ENCODE results near the gene CDH23.

Gene CDH23

DNA sequence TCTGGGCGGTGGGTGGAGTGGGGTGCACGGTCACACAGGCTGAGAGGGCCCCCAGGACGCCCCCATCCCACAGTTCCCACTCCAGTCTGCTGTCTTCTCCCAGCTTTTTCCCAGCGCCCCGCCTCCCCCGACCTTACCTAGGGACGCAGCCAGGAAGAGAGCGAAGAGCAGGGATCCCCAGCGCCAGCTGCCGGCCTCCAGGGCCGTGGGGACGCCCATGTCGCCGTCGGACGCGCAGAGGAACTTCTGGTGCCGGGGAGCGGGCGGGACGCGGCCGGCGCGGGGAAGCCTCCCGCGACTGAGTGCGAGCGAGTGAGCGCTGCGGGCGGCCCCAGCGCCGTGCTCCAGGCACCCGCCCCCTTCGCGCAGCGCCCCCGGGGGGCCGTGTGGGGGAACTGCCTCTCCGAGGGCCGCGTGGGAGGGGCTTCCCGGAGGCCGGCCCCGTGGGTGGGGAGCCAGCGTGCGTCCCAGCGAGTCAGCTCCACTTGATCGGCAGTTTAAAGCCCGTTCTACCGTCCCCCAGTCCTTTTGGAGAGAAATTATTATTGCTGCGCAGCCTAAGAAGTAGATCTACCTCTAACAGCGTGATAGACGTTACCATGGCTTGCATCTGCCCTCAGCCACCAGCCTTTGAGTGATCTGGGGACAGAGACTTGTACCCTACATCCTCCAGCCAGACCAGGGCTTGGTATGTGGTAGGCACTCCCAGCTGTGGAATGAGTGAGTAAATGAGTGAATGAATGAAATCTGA is 376.7 kb downstream of the CDH23 start, which contains the start of gene VSIR:
VSIR (minus strand) TSS at position 300 of the 751 bp plus-strand sequence; CDS start at position 219, 81 bp downstream.
- TF ChIP-seq, protein P1, sequence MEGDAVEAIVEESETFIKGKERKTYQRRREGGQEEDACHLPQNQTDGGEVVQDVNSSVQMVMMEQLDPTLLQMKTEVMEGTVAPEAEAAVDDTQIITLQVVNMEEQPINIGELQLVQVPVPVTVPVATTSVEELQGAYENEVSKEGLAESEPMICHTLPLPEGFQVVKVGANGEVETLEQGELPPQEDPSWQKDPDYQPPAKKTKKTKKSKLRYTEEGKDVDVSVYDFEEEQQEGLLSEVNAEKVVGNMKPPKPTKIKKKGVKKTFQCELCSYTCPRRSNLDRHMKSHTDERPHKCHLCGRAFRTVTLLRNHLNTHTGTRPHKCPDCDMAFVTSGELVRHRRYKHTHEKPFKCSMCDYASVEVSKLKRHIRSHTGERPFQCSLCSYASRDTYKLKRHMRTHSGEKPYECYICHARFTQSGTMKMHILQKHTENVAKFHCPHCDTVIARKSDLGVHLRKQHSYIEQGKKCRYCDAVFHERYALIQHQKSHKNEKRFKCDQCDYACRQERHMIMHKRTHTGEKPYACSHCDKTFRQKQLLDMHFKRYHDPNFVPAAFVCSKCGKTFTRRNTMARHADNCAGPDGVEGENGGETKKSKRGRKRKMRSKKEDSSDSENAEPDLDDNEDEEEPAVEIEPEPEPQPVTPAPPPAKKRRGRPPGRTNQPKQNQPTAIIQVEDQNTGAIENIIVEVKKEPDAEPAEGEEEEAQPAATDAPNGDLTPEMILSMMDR (IDR thresholded peaks at IDR 0.05), result peak; percentile 87
- no peak within 1 kb of the TSS for H3K9ac ChIP-seq
- peak within 1 kb of the TSS; percentile 73 for H3K4me2 ChIP-seq (ENCODE audit: low read length)
- H3K9me3 ChIP-seq (ENCODE audit: control insufficient read depth, low read length), result no peaks in the 10 kb centered on the region
- H2AFZ ChIP-seq, result peak within 1 kb of the TSS; percentile 45
- no peaks in the 10 kb centered on the region for H3K36me3 ChIP-seq (ENCODE audit: control insufficient read depth, insufficient read depth, low read length)
- H3K27ac ChIP-seq, result peak within 1 kb of the TSS; percentile 56
- peaks cover 5% of the 10 kb centered on the region for H3K79me2 ChIP-seq
- H3K4me3 ChIP-seq (ENCODE audit: low read depth, low read length), result peak within 1 kb of the TSS; percentile 54
- peaks cover 3% of the 10 kb centered on the region for H3K4me1 ChIP-seq
- no peaks in the 10 kb centered on the region for H3K27me3 ChIP-seq (ENCODE audit: control insufficient read depth, insufficient read depth, low read length)

DNA sequence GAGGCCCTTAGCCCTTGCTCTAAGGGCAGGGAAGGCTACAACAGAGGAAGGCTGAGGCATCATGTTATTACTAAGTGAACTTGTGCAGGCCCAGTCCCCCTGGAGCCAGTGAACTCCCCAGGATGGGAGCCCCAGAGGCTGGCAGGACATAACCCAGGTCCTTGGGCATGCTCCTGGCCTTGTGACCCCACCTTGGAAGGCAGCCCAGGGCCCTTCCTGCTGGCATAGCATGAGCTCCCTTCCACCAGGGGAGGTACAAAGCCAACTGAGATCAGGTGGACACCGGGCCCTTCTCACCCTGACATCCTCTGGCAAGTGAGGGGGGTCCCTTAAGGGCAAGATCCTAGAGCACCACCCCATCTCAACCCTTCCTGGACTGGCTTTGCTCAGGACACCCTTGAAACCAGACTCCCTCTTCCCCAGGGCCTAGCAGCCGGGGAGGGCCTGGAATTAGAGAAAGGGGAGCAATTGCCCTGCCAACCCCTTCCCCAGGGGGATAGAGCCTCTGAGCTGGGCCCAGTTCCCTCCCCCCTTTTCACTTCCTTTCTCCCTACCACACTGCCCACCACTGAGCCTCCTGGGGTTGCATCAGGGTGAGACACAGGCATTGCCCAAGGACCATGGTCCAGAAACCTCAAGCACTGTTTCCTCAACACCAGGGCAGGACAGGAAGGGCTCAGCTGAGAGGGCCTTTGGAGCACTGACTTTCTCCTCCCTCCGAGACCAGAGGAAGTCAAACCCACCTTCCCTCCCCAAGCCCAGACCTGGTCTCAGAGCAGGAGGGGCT is 378.4 kb downstream of the CDH23 start:
- H3K9me3 ChIP-seq (ENCODE audit: control insufficient read depth, low read length), result no peaks in the 10 kb centered on the region
- H3K27ac ChIP-seq, result no peak overlapping the region
- TF ChIP-seq, protein P1 (IDR thresholded peaks at IDR 0.05), result no peak
- no peak overlapping the region for H2AFZ ChIP-seq
- H3K4me2 ChIP-seq (ENCODE audit: low read length), result no peak overlapping the region
- no peak overlapping the region for H3K9ac ChIP-seq
- no peak overlapping the region for H3K4me3 ChIP-seq (ENCODE audit: low read depth, low read length)
- H3K79me2 ChIP-seq, result peaks cover 5% of the 10 kb centered on the region
- no peaks in the 10 kb centered on the region for H3K27me3 ChIP-seq (ENCODE audit: control insufficient read depth, insufficient read depth, low read length)
- H3K4me1 ChIP-seq, result peaks cover 3% of the 10 kb centered on the region
- no peaks in the 10 kb centered on the region for H3K36me3 ChIP-seq (ENCODE audit: control insufficient read depth, insufficient read depth, low read length)

DNA sequence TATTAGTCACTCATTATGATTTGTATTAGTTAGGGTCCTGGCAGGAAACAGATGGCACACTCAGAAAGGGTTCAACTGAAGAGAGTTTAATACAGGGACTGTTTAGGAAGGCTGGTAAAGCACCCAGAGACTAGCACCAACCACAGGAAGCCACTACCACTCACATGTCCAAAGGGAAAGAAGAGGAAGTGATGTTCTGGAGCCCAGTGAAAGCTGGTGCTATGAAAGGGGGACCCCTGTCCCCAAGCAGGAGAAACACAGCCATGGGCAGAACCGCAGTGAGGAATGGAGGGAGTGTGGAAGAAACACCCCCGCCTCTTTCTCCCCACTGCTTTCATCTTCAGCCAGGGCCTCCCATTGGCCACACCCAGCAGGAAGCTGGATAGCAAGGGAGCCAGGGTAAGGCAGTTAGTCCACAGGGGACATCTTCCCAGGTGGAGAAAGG is 379.8 kb downstream of the CDH23 start:
- no peak overlapping the region for H3K27ac ChIP-seq
- H3K4me3 ChIP-seq (ENCODE audit: low read depth, low read length), result no peak overlapping the region
- no peak overlapping the region for H2AFZ ChIP-seq
- H3K4me2 ChIP-seq (ENCODE audit: low read length), result no peak overlapping the region
- no peaks in the 10 kb centered on the region for H3K36me3 ChIP-seq (ENCODE audit: control insufficient read depth, insufficient read depth, low read length)
- TF ChIP-seq, protein P1 (IDR thresholded peaks at IDR 0.05), result no peak
- peaks cover 5% of the 10 kb centered on the region for H3K79me2 ChIP-seq
- H3K4me1 ChIP-seq, result peaks cover 3% of the 10 kb centered on the region
- H3K9ac ChIP-seq, result no peak overlapping the region
- no peaks in the 10 kb centered on the region for H3K9me3 ChIP-seq (ENCODE audit: control insufficient read depth, low read length)
- H3K27me3 ChIP-seq (ENCODE audit: control insufficient read depth, insufficient read depth, low read length), result no peaks in the 10 kb centered on the region

DNA sequence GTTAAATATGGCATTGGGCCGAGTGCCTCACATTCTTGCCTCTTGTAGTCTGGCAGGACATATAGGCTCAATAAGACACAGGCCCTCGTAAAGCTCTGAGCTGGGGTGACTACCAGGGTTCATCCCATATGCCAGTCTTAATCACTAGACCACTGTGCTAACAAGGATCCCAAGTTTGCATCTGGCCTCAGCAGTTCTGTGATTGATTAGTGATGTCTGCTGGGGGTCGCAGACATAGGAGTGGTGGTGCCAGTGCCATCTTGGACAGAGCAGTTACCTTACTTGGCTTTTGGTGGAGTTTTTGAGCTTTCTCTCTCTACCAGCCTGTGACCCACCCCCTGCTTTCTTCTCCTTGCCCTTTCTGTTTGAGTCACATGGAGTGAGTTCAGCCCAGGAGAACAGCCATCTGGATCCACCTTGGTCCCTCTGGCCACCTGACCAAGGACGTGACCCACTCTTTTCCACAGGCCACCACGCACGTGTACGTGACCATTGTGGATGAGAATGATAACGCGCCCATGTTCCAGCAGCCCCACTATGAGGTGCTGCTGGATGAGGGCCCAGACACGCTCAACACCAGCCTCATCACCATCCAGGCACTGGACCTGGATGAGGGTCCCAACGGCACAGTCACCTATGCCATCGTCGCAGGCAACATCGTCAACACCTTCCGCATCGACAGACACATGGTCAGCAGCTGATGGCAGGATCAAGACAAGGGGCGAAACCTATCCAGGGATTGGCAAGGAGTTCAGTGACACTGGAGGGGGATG is 380.7 kb downstream of the CDH23 start:
- TF ChIP-seq, protein P1 (IDR thresholded peaks at IDR 0.05), result no peak
- H3K9me3 ChIP-seq (ENCODE audit: control insufficient read depth, low read length), result no peaks in the 10 kb centered on the region
- H3K4me1 ChIP-seq, result peaks cover 3% of the 10 kb centered on the region

More for the DNA sequence above, 380.7 kb downstream of the CDH23 start:
- H3K27ac ChIP-seq, result no peak overlapping the region
- no peak overlapping the region for H2AFZ ChIP-seq
- no peaks in the 10 kb centered on the region for H3K27me3 ChIP-seq (ENCODE audit: control insufficient read depth, insufficient read depth, low read length)
- H3K79me2 ChIP-seq, result peaks cover 5% of the 10 kb centered on the region
- no peaks in the 10 kb centered on the region for H3K36me3 ChIP-seq (ENCODE audit: control insufficient read depth, insufficient read depth, low read length)
- no peak overlapping the region for H3K9ac ChIP-seq
- no peak overlapping the region for H3K4me2 ChIP-seq (ENCODE audit: low read length)
- no peak overlapping the region for H3K4me3 ChIP-seq (ENCODE audit: low read depth, low read length)
